DMS53 (cell line): ENCODE results near the gene PREX1.

Source experiments
- DNase-seq: peaks from one replicate; lab custom pipeline; 2025; lab: John Stamatoyannopoulos, UW

Gene PREX1

GRCh38 chr20:48578397-48579098, 249.3 kb downstream of the PREX1 start:
- no peak for DNase-seq

GRCh38 chr20:48577557-48577956, 250.2 kb downstream of the PREX1 start:
- DNase-seq: no peak

- no peak for DNase-seq
Observed at GRCh38 chr20:48574383-48574782, 253.4 kb downstream of the PREX1 start.
